Kidney epithelial cell (primary cell): Measurements from ENCODE around the gene PIK3R5. TPM values are rescaled to one million over a fixed set of nuclear protein-coding genes. Genes with fewer than 3 reads are reported as not detected.

Experiments used
- DNase-seq: peaks from one replicate; pipeline ENCODE4 v3.0.0-alpha.2; 2010; ENCODE audit warnings: low read depth
- H3K27me3 ChIP-seq: 2 replicates; pipeline ENCODE4 v1.6.0; 2011; ENCODE audit warnings: low read length; ENCODE audit not compliant: control insufficient read depth, insufficient read depth
- H3K36me3 ChIP-seq: 2 replicates; pipeline ENCODE4 v1.5.1; 2011; ENCODE audit warnings: low read length; ENCODE audit not compliant: control insufficient read depth, insufficient read depth
- H3K4me3 ChIP-seq: 2 replicates; pipeline ENCODE4 v1.5.1; 2011; ENCODE audit warnings: low read depth, mild to moderate bottlenecking, control low read depth, low read length
- CTCF ChIP-seq: IDR thresholded peaks from 2 replicates; pipeline ENCODE4 v1.5.1; 2011; ENCODE audit warnings: mild to moderate bottlenecking, moderate library complexity, low read length, control low read depth, inconsistent platforms; ENCODE audit not compliant: insufficient read depth, poor library complexity, severe bottlenecking
- total RNA-seq: library from RNA; depleted of rRNA; stranded (reverse); fragments of >200 nt; gene quantifications from 2 replicates; pipeline ENCODE4 v1.2.3, GENCODE V29; 2015

The PIK3R5 gene
- total RNA-seq, 1 donor from 2014 or later, result 1.7 TPM

DNA sequence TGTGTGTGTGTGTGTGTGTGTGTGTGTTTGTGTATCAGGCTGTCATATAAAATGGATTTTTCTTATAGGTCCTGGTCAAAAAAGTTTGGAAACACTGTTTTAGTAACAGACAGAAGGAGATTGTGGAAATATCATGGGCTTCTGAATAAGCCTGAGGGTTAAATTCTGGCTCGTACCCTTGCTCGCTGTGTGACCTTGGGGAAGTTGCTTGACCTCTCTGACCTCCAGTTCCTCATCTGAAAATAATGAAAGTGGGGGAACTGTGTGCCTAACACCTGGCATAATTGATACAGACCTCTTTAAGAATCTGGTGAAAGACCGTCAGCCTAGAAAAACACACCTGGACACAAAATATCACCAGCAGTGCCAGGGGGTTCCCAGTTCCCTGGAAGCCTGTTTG lies 72.4 kb downstream of the PIK3R5 start:
- Histone ChIP-seq H3K27me3 (peaks cover 11% of the 10 kb centered on the region), H3K36me3 (no peaks in the 10 kb centered on the region), H3K4me3 (no peak overlapping the region)
- TF ChIP-seq CTCF, result no peak
- DNase-seq, result no peak

- Histone ChIP-seq H3K4me3 (no peak overlapping the region), H3K36me3 (no peaks in the 10 kb centered on the region), H3K27me3 (peaks cover 10% of the 10 kb centered on the region)
- no peak for DNase-seq
- TF ChIP-seq CTCF, result no peak
These were observed 73.2 kb downstream of the PIK3R5 start for GRCh38 chr17:8892338-8892690.

DNA sequence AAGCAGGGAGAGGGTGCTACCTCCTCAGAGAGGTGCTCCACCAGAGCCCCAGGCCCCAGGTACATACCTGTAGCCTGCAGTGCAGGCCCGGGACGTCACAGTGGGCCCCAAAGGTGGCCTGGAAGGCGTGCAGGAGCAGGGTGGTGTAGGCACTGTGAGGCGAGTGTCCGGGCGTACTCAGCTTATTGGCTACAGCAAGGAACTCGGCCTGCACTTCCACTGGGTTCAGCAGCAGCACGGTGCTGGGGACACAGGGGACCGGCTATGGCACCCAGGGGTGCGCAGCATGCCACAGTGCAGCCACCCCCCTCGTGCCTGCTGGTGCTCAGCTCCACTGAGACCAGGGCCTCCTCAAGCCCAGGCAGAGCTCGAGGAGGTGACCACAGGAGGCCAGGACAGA lies 74.8 kb downstream of the PIK3R5 start:
- no peak for TF ChIP-seq CTCF
- peaks cover 7% of the 10 kb centered on the region for H3K27me3 ChIP-seq
- no peak for DNase-seq
- no peak overlapping the region for H3K4me3 ChIP-seq
- no peaks in the 10 kb centered on the region for H3K36me3 ChIP-seq

DNA sequence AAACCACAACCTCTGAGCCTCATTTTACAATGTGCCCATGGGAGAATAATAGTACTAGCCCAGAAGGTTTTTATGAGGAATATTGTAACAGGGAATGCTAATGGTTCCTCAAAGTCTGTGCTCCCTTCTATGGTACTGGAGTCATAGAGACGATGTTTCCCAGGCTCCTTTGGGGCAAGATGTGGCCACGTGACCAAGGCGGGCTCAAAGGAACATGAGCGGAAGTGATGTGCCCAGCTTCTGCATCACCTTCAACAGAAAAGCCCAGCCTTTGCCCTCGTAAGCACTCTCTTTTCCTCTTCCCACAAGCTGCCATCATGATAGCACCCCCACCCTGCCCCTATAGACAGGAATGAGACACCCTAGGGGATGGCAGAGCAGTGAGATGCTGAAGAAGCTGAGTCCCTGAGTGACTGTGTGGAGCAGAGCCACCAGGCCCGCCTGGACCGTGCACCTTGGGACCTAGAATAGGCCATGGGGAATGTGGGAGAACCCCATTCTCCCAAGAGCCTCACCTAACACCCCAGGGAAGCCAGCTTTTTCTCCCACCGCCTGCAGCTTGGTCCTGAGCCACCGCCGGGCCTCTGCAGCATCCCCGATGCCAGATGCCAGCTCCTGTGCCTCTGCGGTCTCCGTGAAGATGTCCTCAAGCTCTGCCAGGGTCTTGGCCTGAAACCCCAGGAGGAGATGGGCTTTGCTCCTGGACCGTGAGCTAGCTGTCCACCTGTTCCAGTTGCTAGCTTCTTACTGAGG lies 75.9 kb downstream of the PIK3R5 start:
- H3K36me3 ChIP-seq, result no peaks in the 10 kb centered on the region
- DNase-seq, result no peak
- H3K4me3 ChIP-seq, result no peak overlapping the region
- H3K27me3 ChIP-seq, result peaks cover 5% of the 10 kb centered on the region
- no peak for TF ChIP-seq CTCF

GRCh38 chr17:8888704-8889302 lies 76.7 kb downstream of the PIK3R5 start:
- H3K36me3 ChIP-seq, result no peaks in the 10 kb centered on the region
- no peak for DNase-seq
- H3K4me3 ChIP-seq, result no peak overlapping the region
- H3K27me3 ChIP-seq, result no peaks in the 10 kb centered on the region
- TF ChIP-seq CTCF, result no peak
